Measurements from ENCODE around the gene RHEB.

DNA sequence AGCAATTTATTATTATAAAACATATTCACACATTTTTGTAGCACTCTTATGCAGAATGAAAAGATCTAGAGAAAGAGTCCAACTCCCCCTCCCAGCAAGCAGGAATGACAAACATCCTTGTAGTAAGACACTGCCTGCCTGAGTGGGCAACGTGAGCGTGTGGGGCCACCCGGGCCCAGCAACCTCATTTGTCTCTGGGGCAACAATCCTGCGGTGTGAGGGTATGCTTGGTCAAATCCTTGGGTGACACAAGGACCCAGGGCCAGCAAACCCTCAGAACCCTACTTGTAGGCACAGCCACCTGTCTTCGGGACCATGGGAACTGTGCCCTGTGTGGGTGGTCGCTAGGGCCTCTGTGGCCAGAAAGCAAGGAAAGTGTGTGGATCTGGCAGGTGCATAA is 10.7 kb downstream of the RHEB start:
- TF ChIP-seq, protein P1, sequence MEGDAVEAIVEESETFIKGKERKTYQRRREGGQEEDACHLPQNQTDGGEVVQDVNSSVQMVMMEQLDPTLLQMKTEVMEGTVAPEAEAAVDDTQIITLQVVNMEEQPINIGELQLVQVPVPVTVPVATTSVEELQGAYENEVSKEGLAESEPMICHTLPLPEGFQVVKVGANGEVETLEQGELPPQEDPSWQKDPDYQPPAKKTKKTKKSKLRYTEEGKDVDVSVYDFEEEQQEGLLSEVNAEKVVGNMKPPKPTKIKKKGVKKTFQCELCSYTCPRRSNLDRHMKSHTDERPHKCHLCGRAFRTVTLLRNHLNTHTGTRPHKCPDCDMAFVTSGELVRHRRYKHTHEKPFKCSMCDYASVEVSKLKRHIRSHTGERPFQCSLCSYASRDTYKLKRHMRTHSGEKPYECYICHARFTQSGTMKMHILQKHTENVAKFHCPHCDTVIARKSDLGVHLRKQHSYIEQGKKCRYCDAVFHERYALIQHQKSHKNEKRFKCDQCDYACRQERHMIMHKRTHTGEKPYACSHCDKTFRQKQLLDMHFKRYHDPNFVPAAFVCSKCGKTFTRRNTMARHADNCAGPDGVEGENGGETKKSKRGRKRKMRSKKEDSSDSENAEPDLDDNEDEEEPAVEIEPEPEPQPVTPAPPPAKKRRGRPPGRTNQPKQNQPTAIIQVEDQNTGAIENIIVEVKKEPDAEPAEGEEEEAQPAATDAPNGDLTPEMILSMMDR (IDR thresholded peaks at IDR 0.05; ENCODE audit: poor library complexity): no peak
- TF ChIP-seq EZH2 (IDR thresholded peaks at IDR 0.05; ENCODE audit: borderline replicate concordance): no peak

Measured in hepatocyte (in vitro differentiated cells).